GM12801 (cell line): ENCODE data around the gene AGAP2.

Experiments used
- CTCF ChIP-seq: IDR thresholded peaks from one replicate; pipeline ENCODE4 v1.5.1; 2011; ENCODE audit warnings: control low read depth; ENCODE audit not compliant: insufficient read length; ENCODE audit errors: extremely low read depth

AGAP2 gene

GRCh38 chr12:57697076-57697475 is 41.5 kb downstream of the AGAP2 start:
- no peak for TF ChIP-seq CTCF

- TF ChIP-seq CTCF: no peak
Observed at GRCh38 chr12:57695770-57696432, 42.6 kb downstream of the AGAP2 start.

- TF ChIP-seq CTCF: no peak
Observed at GRCh38 chr12:57694459-57695019, 44.0 kb downstream of the AGAP2 start.

GRCh38 chr12:57693659-57694458 is 44.7 kb downstream of the AGAP2 start, which contains the start of gene OS9:
OS9 (plus strand) TSS chr12:57694132; CDS start chr12:57694162, 30 bp downstream.
- TF ChIP-seq CTCF: peak; percentile 50

- TF ChIP-seq CTCF: no peak
Observed at GRCh38 chr12:57693317-57693658, 45.3 kb downstream of the AGAP2 start.

GRCh38 chr12:57692500-57692899 is 46.0 kb downstream of the AGAP2 start:
- no peak for TF ChIP-seq CTCF

GRCh38 chr12:57688931-57689330 is 49.6 kb downstream of the AGAP2 start:
- TF ChIP-seq CTCF: no peak
